HG03460 (cell line): ENCODE results near the gene TATDN2.

ENCODE experiments used
- ATAC-seq: cut with Tn5 transposase; IDR thresholded peaks from one replicate; pipeline ENCODE4 v1.9.1; 2021; ENCODE audit not compliant: unreplicated experiment

TATDN2 gene, protein sequence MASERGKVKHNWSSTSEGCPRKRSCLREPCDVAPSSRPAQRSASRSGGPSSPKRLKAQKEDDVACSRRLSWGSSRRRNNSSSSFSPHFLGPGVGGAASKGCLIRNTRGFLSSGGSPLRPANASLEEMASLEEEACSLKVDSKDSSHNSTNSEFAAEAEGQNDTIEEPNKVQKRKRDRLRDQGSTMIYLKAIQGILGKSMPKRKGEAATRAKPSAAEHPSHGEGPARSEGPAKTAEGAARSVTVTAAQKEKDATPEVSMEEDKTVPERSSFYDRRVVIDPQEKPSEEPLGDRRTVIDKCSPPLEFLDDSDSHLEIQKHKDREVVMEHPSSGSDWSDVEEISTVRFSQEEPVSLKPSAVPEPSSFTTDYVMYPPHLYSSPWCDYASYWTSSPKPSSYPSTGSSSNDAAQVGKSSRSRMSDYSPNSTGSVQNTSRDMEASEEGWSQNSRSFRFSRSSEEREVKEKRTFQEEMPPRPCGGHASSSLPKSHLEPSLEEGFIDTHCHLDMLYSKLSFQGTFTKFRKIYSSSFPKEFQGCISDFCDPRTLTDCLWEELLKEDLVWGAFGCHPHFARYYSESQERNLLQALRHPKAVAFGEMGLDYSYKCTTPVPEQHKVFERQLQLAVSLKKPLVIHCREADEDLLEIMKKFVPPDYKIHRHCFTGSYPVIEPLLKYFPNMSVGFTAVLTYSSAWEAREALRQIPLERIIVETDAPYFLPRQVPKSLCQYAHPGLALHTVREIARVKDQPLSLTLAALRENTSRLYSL

DNA sequence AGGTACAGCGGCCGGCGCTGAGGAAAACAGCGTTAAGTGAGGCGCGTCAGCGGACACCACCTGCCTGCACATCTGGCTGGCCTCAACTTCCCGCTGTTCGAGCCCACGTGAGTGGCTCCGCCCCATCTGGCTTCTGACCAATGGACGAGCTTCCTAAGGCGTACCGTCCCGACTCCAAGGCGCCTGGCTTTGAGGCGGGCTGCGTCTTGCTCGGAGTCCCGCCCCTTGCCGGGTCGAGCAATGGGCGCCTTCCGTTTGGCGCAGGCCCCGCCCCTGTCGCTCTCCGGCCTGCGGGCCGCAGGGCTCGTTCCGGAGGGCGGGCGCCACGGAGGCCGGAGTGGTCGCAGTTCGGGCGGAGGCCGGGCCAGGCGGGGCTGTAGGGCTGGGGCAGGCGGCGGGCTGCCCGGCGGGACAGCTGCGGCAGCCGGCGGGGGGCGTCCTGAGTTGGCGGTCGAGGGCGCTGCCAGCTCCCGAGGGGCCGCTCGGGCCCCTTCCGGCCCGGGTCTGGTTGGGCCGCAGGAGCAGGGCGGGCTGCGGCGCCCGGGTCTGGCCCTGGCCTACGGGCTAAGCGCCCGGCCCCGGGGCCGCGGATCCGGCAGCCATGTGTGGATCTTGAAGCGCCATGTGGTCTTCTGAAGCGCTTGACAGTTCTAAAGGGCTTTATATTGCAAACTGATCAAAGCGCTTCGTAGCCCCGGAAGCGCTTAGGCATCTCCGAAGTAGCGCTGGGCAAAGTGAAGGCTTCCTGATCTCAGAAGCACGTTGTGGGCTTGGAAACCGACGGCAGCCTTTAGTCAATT lies at the start of gene TATDN2:
TSS of gene TATDN2 (plus strand) at position 276 of the 800 bp plus-strand sequence. CDS start 742 bp downstream, outside the sequence.
- peak; percentile 95 for ATAC-seq

DNA sequence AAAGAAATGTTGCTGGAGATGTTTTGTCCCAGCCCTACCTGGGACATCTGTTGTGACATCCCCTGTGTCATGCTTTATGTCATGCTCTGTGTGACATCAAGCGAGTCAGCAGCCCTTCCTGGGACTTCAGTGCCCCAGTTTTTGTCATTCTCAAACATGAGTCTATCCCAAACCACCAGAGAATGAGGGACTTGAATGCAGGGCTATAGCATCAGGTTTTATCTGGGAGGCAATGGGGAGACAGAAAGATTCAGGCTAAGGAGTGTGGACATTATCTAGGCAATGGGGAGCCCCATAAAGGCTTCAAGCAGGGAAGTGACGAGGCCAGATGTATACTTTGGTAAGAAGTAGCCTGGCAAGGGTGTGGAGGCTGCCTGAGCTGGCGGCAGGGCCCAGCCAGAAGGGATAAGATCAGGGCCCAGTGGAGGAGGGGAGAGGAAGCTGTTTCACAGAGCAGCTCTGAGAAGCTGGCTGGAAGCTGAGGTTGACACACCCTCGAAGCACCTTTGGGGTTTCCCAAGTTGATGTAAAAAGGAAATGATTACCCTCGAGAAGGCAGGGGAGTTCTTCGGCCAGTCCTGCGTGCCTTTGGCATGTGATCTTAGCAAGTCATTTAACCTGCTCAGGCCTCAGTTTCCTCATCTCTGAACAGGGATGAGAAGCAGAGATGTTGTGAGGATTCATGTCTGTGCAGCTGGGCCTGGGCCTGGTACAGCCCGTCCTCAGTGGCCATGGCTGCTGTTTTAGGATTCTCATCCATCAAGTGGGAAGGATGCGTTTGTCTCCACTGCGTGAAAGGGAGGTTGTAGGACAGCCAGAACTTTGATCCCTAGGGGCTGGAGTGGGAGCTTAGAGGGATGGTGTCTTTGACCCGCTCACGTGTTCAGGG lies 49.3 kb upstream of the TATDN2 start:
- peak; percentile 79 for ATAC-seq

DNA sequence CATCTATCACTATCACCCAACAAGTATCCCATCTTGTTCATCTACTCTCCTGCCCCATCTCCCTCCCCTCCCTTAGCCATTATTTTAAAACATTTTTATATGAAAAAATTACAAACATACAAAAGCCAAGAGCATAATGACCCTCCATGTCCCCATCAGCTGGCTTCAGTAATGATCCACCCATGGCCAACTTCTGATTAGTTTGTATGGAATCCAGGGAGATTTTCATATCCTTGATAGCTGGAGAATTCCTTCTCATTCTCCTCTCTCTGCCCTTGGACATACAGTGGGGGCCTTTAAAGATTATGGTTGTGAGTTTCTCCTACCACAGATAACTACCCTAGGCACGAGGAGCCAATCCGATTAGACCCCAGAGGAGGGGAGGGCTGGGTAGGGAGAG lies 43.3 kb upstream of the TATDN2 start:
- ATAC-seq: no peak

DNA sequence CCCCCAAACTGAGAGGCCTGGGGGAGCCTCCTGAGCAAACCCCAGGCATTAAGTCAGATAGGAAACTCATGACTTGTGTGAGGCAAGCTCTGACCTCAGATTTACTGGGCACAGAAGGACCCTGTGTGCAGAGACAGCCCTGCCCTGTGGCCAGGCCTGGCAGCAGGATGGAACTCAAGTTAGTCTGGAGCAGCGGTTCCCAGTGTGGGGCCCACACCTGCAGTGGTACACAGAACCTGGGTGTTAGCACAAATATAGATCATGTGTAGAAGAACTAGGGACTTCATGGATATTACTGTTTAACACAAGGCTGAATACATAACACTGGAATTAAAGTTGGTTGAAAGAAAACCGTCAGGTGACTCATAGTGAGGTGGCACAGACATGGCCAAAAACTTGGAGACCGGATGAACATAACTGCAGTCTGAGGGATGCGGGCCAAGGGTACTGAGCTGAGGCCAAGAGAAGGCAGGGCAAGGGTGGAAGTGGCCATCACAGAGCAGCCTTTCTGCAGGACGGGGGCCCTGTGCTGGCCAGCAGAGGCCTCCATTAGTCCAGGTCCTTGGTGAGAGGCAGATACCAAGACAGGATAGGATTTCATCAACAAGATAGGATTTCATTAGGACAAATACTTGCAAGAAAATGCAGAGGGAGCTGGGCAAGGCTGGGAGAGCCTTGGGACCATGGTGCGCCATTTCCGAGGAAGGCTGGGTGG lies 42.7 kb upstream of the TATDN2 start:
- no peak for ATAC-seq

DNA sequence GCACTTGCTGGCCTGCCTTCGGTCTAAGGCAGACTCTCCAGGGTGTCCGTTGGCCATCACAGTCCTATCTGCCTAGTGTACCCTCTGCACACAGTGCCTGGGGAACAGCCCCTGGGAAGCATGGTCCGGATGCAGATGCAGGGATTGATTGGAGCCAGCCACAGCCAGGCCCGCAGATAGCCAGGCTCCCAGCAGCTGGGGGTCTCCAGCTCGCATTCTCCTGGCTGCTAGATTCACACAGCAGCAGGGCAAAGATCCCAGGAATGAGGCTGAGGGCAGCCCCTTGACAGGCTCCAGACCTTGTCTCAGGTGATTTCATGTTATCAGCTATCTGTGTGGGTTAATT lies 42.1 kb upstream of the TATDN2 start:
- no peak for ATAC-seq

DNA sequence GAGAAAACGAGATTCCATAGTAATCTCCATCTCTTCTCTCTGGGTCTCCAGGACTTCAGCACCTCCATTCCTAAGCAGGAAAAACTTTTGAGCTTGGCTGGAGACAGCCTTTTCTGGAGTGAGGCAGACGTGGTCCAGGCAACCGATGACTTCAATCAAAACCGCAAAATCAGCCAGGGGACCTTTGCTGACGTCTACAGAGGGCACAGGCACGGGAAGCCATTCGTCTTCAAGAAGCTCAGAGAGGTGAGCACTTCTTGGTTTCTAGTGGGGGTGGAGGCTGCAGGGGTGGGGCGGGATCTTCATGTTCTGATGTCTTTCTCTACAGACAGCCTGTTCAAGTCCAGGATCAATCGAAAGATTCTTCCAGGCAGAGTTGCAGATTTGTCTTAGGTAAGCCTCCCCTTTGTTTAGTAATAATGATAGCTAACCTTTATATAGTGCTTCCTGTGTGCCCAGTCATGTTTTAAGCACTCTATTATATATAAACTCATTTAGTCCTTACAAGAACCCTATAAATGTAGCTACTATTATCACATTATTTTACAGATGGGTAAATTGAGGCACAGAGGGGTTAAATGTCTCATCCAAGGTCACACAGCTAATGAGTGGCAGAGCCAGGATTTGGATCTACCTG lies 35.0 kb upstream of the TATDN2 start:
- ATAC-seq: no peak

DNA sequence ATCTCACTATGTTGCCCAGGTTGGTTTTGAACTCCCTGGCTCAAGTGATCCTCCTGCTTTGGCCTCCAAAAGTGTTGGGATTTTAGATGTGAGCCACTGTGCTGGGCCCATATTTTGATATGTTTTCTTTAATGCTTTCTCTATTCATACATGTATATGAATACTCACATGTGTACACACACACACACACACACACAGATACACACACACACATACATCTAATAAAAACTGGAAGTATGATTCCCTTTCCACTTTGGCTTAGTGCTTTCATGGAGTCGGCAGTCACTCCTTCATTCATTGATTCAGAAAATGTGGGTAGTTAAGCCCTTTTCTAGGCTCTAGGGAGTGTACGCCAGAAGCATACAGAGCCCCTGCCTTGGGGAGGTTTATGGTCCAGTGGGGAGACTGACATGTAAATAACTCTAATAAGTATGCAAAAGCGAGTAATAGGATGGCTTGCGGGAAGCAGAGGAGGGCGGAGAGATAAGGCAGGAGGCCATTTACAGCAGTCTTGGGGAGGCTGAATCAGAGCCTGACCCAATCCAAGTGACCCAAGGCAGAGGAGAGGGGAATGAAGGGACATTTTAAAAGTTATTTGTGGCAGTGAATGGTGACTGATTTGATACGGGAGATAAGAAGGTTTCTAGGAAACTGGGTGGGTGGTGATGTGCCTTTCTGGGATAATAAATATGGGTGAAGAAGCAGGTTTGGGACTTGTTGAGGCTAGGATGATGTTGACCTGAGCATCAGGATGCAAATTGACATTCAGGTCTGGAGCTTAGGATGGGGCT lies 32.5 kb upstream of the TATDN2 start:
- no peak for ATAC-seq

DNA sequence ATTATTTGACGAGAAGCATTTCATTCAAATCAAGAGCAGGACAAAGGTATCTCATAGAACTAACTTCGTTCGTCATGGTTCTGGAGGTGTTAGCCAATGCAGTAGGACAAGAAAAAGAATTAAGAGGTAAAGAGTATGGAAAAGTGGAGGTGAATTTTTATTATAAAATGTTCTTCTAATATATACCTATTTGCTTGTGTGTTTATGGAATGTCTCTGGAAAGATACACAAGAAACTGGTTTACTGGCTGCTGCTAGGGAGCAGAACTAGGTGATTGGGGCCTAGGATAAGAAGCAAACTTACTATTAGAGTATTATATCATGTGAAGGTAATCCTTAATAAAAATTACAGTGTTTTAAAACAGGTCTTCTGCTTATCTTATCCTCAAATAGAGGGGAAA lies 30.9 kb upstream of the TATDN2 start:
- ATAC-seq: no peak

DNA sequence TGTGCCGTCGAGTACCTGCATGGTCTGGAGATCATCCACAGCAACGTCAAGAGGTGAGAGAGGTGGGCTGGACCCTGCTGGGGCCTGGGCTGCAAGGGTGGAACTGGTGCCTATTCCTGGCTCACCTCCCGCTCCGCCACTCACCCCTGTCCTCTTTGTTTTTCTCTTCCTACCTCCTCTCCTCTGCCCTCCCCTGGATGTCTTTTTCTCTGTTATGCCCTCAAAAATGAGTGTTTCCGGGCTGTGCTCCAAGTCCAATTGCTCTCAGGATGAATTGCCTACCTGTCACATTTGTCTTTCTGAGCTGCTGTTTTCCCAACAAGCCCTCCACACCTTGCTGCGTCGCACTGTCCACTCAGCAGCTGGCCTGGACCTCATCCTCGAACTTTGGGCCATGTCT lies 28.5 kb upstream of the TATDN2 start:
- no peak for ATAC-seq

DNA sequence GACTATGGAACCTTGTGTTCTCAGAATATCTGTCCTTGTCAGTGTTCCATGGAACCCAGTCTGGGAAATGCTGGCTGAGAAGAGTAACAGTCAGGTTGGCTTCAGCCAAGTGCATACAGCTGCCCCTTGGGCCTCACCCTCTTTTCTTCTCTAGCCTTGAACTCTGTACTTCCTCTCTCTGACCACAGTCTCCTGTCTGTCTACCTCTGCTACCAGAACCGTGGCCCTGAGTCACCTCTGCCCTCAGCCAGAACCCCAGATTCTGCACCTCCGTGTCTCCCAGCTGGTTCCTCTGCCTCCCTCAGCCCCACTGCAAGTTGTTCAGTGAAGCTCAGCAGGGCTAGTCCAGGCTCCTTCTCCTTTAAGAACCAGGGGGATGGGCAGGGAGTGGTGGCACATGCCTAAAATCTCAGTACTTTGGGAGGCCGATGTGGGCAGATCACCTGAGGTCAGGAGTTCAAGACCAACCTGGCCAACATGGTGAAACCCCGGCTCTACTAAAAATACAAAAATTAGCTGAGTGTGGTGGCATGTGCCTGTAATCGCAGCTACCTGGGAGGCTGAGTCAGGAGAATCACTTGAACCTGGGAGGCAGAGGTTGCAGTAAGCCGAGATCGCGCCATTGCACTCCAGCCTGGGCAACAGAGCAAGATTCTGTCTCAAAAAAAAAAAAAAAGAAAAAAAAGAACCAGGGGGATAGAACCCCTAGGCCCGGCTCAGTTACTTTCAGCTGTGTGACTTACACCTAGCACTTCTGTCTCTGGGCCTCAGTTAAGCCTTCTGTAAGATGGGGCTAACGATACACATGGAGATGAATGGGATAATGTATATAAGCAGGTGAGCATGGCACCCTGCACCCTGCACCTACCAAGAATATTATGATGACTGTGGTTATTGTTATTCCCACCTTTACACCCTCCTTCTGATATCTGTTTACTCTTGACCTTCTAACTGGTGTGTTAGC lies 24.3 kb upstream of the TATDN2 start:
- ATAC-seq: peak; percentile 59

DNA sequence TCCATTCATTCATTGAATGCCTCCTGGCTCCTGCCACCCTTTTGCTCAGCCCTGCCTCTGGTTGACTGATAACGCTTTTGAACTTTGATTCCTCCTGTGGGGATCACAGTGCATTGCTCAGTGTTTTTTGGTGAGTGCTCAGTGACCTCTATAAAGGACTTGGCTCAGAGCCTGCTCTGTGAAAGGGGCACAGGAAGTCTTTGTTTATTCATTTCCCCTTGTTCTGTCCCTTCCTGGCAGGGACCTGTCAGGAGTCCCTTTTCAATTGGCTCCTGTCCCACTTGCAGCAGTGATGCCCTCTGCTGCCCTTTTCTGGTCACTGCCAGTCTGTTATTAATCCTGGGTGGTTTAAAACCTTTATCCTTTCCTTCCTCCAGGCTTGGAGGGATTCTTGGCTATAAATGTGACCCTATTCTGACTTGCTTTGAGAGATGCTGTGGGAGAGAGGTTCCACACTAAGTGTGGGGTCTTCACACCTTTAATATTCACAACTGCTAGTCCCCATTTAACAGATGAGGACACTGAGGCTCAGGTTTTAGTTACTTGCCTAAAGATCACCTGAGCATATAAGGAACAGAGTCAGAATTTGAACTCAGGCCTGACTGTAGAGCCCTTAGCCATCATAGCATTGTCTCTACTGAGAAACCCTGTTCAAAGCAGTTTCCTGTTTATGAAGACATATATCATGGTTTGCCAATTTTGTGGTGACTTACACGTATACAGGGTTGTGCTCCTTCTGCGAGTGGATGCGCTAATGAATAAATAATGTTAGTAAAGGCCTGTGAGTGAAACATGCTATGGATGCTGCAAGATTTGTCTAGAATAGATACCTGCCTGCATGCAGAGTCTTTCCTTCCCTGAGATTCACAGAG lies 23.2 kb upstream of the TATDN2 start:
- no peak for ATAC-seq

DNA sequence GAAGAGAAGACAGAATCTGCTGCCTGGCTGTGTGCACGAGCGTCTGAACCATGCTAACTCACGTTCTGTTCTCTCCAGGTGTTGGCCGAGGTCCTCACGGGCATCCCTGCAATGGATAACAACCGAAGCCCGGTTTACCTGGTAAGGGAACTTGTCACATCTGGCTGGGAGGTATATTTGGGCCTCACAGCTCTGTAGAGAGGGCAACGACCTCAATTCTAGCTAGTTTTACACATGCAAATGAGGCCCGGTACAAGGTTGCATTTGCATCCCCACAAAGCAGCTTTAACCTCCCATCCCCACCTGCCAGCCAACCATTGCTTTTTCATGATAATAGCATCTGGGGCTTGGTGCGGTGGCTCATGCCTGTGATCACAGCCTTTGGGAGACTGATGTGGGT lies 22.0 kb upstream of the TATDN2 start:
- ATAC-seq: no peak

DNA sequence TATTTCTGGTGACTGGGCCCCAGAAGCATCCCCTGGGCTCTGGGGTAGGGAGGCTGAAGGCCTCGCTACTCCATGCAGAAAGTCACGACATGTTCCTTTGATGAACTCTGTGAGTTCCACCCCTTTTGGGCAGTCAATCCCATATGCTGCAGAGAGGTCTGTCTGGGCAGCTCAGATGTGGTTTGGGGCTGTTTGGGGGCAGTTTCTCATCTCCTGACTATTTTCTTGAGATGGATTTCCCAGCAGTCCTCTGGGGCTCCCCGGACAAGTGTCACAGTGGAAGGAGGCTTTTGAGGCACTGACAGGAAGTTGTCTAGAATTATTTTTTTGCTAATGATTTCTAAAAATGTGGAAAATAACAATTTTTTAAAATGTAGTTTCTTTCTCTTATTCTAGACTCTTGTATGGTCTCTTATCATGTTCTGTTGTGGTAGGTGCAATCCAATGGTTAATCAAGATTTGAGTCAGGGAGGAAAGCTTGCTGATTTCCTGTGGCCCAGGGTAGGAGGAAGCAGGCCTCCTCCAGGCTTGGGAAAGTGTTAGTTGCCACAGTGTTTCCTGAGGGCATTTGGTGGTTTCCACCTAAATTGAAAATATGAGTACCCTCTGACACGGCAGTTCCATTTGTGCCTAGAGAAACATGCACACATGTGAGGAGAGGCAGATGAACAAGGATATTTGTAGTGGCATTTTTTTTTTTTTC lies 19.9 kb upstream of the TATDN2 start:
- no peak for ATAC-seq

DNA sequence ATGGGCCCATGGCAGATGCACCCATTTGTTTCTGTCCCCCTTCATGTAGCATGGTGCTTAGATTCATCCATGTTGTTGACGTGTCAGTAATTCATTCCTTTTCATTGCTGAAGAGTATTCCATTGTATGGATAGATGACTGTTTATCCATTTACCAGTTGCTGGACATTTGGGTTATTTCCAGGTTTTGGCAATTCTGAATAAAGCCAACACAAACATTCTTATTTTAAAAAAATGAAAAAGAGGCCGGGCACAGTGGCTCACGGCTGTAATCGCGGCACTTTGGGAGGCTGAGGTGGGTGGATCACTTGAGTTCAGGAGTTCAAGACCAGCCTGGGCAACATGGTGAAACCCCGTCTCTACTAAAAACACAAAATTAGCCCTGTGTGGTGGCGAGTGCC lies 18.7 kb upstream of the TATDN2 start:
- ATAC-seq: no peak

DNA sequence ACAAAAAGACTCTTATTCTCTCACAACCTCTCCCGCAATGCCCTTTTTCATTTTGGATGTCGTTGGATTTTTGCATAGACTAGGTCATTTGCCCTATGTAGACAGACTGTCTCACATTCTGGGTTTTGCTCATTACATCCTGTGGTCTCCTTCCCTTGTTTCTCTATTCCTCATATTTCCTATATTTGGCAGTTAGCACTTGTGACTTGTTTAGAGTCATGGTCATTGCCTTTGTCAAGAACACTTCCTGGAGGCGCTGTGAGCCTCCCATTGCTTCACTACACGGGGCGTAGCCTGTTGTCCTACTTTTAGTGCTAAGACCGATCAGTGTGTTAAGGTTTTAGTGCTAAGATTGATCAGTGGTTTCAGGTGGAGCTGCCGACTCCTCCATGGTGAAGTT lies 16.1 kb upstream of the TATDN2 start:
- ATAC-seq: no peak

DNA sequence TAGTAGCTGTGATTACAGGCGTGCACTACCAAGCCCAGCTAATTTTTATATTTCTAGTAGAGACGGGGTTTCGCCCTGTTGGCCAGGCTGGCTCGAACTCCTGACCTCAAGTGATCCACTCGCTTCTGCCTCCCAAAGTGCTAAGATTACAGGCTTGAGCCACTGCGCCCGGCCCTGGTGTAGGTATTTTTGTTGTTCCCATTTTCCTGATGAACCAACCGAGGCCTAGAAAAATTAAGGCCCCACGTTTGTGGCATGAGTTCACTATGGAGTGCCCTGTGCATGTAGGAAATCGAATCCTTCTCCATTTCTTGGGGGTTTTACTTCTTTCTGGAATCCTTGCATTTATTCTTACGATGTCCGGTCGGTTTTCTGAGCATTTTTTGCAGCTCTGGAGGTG lies 14.3 kb upstream of the TATDN2 start:
- no peak for ATAC-seq
